PC-9 (cell line): ENCODE results near the gene SYCE3. TPM values are rescaled to one million over a fixed set of nuclear protein-coding genes. Genes with fewer than 3 reads are reported as not detected.

Experiments used
- BruUV-seq: library from RNA; stranded (reverse); fragments of 400-500 nt; replicated peaks from 2 replicates; lab custom pipeline; 2021; lab: Mats Ljungman, UMichigan
- CTCF ChIA-PET: fragments of 300-600 bp; sonication (Branson Sonifier 250); formaldehyde crosslinking; loops from one replicate; lab custom pipeline; 2022; ENCODE audit warnings: antibody characterized with exemption; lab: Charles Lee
- POLR2A ChIA-PET: fragments of 300-600 bp; sonication (Branson Sonifier 250); formaldehyde crosslinking; loops from one replicate; lab custom pipeline; 2022; ENCODE audit warnings: antibody characterized with exemption; ENCODE audit not compliant: unreplicated experiment; lab: Charles Lee
- DNase-seq, 2 experiments: peaks; one replicate each; pipeline versions ENCODE4 v3.0.0 to v3.0.0-alpha.2; 2015 to 2022; ENCODE audit warnings: mixed read lengths in 1 of 2
- H2AFZ ChIP-seq: fragments of 200-600 bp; sonication (generic); 2 replicates; pipeline ENCODE4 v1.8.1; 2017; ENCODE audit warnings: antibody characterized with exemption
- H3F3A ChIP-seq: fragments of 200-600 bp; sonication (generic); 2 replicates; pipeline ENCODE4 v1.8.1; 2017; ENCODE audit warnings: antibody characterized with exemption, mild to moderate bottlenecking, low read depth; ENCODE audit not compliant: insufficient read depth
- H3K27ac ChIP-seq: fragments of 200-600 bp; sonication (generic); 2 replicates; pipeline ENCODE4 v1.6.1; 2016; ENCODE audit warnings: mixed run types
- H3K27me3 ChIP-seq: fragments of 200-600 bp; sonication (generic); 2 replicates; pipeline ENCODE4 v1.6.1; 2016; ENCODE audit warnings: low read depth, mixed run types; ENCODE audit not compliant: insufficient read depth
- H3K36me3 ChIP-seq: fragments of 200-600 bp; sonication (generic); 2 replicates; pipeline ENCODE4 v1.6.1; 2016; ENCODE audit warnings: low read depth, mixed run types
- H3K4me1 ChIP-seq: fragments of 200-600 bp; sonication (generic); replicated peaks from 2 replicates; pipeline ENCODE4 v1.6.1; 2016; ENCODE audit warnings: mixed run types; ENCODE audit not compliant: insufficient read depth
- H3K4me2 ChIP-seq: fragments of 200-600 bp; sonication (generic); 2 replicates; pipeline ENCODE4 v1.6.1; 2017; ENCODE audit warnings: mixed run types
- H3K4me3 ChIP-seq: fragments of 200-600 bp; sonication (generic); 2 replicates; pipeline ENCODE4 v1.6.1; 2016; ENCODE audit warnings: mixed run types
- H3K79me2 ChIP-seq: fragments of 200-600 bp; sonication (generic); 2 replicates; pipeline ENCODE4 v1.6.1; 2017; ENCODE audit warnings: low read depth, mixed run types
- H3K9me2 ChIP-seq: fragments of 200-600 bp; sonication (generic); 2 replicates; pipeline ENCODE4 v1.8.1; 2017; ENCODE audit warnings: mild to moderate bottlenecking; ENCODE audit not compliant: insufficient read depth
- H3K9me3 ChIP-seq: fragments of 200-600 bp; sonication (generic); 2 replicates; pipeline ENCODE4 v1.8.1; 2016; ENCODE audit warnings: low read depth; ENCODE audit not compliant: insufficient read depth
- H4K20me1 ChIP-seq: fragments of 200-600 bp; sonication (generic); 2 replicates; pipeline ENCODE4 v1.8.1; 2017; ENCODE audit not compliant: insufficient read depth
- CTCF ChIP-seq: fragments of 200-600 bp; sonication (generic); conservative IDR thresholded peaks from 2 replicates; pipeline ENCODE4 v1.6.1; 2017; ENCODE audit warnings: mixed run types, antibody characterized with exemption, mild to moderate bottlenecking, moderate library complexity
- EZH2 ChIP-seq: fragments of 200-600 bp; sonication (generic); IDR thresholded peaks from 2 replicates; pipeline ENCODE4 v1.8.0; 2017; ENCODE audit warnings: antibody characterized with exemption, low read depth
- intact Hi-C: fragments of 100-400 bp; cut with micrococcal nuclease; formaldehyde crosslinking; loops from one replicate; pipeline ENCODE4 v1.10.0; 2022; ENCODE audit not compliant: unreplicated experiment
- total RNA-seq: library from RNA; stranded (reverse); gene quantifications from 2 replicates; pipeline ENCODE4 v1.2.3, GENCODE V29; 2021

SYCE3 gene
- total RNA-seq, 1 experiment from 2014 or later, result not detected

- H3K9me2 ChIP-seq, result no peaks in the 10 kb centered on the region
- peaks cover 14% of the 10 kb centered on the region; the same call in 1 of the 2 replicates for H3F3A ChIP-seq
- H3K9me3 ChIP-seq, result no peaks in the 10 kb centered on the region
- TF ChIP-seq EZH2 (no peak), CTCF (no peak)
- peaks cover 37% of the 10 kb centered on the region for H3K79me2 ChIP-seq
- intact Hi-C loops, result no loop called here
- no peak overlapping the region for H2AFZ ChIP-seq
- no peak overlapping the region for H3K27ac ChIP-seq
- H3K36me3 ChIP-seq, result peaks cover 26% of the 10 kb centered on the region
- no TSS peak for BruUV-seq
- H3K27me3 ChIP-seq, result no peaks in the 10 kb centered on the region
- ChIA-PET POLR2A (no interaction called here), CTCF (no interaction called here)
- H3K4me2 ChIP-seq, result no peak overlapping the region
- H4K20me1 ChIP-seq, result peaks cover 34% of the 10 kb centered on the region
- no peak for DNase-seq
- peaks cover 9% of the 10 kb centered on the region for H3K4me1 ChIP-seq
- H3K4me3 ChIP-seq, result no peak overlapping the region
Measured at GRCh38 chr22:50519151-50519550, 43.6 kb downstream of the SYCE3 start.

GRCh38 chr22:50518606-50519005, 44.1 kb downstream of the SYCE3 start:
- no peak for TF ChIP-seq CTCF
- no peak for TF ChIP-seq EZH2
- H3K79me2 ChIP-seq, result peaks cover 37% of the 10 kb centered on the region
- H3K36me3 ChIP-seq, result peaks cover 26% of the 10 kb centered on the region
- DNase-seq, result no peak
- intact Hi-C loops, result no loop called here
- no peaks in the 10 kb centered on the region for H3K9me3 ChIP-seq
- peaks cover 29% of the 10 kb centered on the region for H4K20me1 ChIP-seq
- ChIA-PET POLR2A (no interaction called here), CTCF (no interaction called here)
- no peak overlapping the region for H3K4me2 ChIP-seq
- H3K4me3 ChIP-seq, result no peak overlapping the region
- no peaks in the 10 kb centered on the region for H3K9me2 ChIP-seq
- no peak overlapping the region for H2AFZ ChIP-seq
- H3K27ac ChIP-seq, result no peak overlapping the region
- BruUV-seq, result no TSS peak
- peaks cover 3% of the 10 kb centered on the region; the same call in 1 of the 2 replicates for H3K4me1 ChIP-seq
- peaks cover 9% of the 10 kb centered on the region; the same call in 1 of the 2 replicates for H3F3A ChIP-seq
- H3K27me3 ChIP-seq, result no peaks in the 10 kb centered on the region

DNA sequence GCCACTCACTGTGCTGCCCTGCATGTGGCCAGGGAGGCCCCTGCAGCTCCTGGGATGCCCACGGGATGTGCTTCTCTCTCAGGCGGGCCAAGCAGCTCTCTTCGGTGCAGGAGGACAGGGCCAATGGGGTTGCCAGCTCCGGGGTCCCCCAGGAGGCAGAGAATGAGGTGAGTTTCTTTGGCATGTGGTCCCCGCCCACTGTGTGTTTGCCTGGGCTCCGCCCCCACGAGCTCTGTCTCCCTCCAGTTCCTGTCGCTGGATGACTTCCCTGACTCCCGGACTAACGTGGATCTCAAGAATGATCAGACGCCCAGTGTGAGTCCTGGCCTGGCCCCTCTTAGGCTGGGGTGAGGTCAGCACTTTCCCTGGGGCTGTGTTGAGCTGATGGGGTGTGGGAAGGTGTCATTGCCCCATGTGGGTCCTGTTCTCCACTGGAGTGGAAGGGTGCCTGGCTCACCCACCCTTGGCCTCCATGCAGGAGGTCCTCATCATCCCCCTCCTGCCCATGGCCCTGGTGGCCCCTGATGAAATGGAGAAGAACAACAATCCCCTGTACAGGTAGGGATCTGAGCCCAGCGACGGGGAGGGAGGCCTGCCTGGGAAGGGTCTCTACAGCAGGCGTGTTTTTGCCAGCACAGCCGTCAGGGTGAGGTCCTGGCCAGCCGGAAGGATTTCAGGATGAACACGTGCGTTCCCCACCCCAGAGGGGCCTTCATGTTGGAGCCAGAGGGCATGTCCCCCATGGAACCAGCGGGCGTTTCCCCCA, 45.0 kb downstream of the SYCE3 start:
- no peak overlapping the region for H3K4me3 ChIP-seq
- H3K9me2 ChIP-seq, result no peaks in the 10 kb centered on the region
- H3K9me3 ChIP-seq, result no peaks in the 10 kb centered on the region
- no peak for TF ChIP-seq EZH2
- TF ChIP-seq CTCF, result no peak
- CTCF ChIA-PET, result no interaction called here
- H3K36me3 ChIP-seq, result peaks cover 21% of the 10 kb centered on the region; the same call in 1 of the 2 replicates
- no TSS peak for BruUV-seq
- H3K27me3 ChIP-seq, result no peaks in the 10 kb centered on the region
- no peak overlapping the region for H2AFZ ChIP-seq
- peaks cover 5% of the 10 kb centered on the region; the same call in 1 of the 2 replicates for H3F3A ChIP-seq
- no peak overlapping the region for H3K4me2 ChIP-seq
- intact Hi-C loops, result no loop called here
- DNase-seq, result no peak
- H3K27ac ChIP-seq, result no peak overlapping the region
- peaks cover 22% of the 10 kb centered on the region for H4K20me1 ChIP-seq
- H3K79me2 ChIP-seq, result peaks cover 37% of the 10 kb centered on the region
- POLR2A ChIA-PET, result no interaction called here
- no peaks in the 10 kb centered on the region for H3K4me1 ChIP-seq
